GM18951 (cell line): Measurements from ENCODE around the gene KCTD14.
"Not testable (repeated sequence)": the region's sequence is repeated elsewhere in the genome, so short reads cannot be mapped to it uniquely, and the experiment has no call there.

Experiments used
- POLR2A ChIP-seq: IDR thresholded peaks from 4 replicates; pipeline ENCODE4 v1.6.1; 2011; ENCODE audit warnings: mild to moderate bottlenecking; ENCODE audit not compliant: insufficient read length, insufficient read depth; ENCODE audit errors: extremely low read depth
- in situ Hi-C: fragments of 300-500 bp; cut with MboI; formaldehyde crosslinking; loops from one replicate; pipeline ENCODE4 v1.12.0; 2022; ENCODE audit warnings: low sequenced_read_pairs, mixed read lengths, inconsistent platforms; ENCODE audit not compliant: unreplicated experiment

KCTD14 gene

DNA sequence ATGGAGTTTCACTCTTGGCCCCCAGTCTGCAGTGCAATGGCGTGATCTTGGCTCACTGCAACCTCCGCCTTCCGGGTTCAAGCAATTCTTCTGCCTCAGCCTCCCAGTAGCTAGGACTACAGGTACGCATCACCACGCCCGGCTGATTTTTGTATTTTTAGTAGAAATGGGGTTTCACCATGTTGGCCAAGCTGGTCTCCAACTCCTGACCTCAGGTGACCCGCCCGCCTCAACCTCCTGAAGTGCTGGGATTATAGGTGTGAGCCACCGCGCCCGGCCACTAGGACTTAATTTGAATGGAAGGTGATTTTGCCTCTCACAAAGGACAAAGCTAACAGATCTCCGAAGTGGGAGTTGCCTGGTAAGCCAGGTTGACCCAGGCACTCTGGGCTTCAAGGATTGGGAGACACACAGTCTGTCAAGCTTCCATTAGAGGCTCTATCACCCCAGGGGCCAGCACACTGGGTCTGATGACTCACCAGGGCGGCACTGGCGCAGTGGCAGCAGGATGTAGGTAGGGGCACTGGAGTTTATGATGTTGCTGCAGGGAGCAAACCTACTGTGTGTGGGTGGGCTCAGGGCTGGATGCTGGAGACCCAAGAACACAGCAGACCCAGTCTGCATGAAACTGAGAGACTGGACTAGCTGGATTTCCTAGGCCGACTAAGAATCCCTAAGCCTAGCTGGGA lies 17.8 kb upstream of the KCTD14 start:
- no peak for TF ChIP-seq POLR2A
- in situ Hi-C loops: no loop called here

DNA sequence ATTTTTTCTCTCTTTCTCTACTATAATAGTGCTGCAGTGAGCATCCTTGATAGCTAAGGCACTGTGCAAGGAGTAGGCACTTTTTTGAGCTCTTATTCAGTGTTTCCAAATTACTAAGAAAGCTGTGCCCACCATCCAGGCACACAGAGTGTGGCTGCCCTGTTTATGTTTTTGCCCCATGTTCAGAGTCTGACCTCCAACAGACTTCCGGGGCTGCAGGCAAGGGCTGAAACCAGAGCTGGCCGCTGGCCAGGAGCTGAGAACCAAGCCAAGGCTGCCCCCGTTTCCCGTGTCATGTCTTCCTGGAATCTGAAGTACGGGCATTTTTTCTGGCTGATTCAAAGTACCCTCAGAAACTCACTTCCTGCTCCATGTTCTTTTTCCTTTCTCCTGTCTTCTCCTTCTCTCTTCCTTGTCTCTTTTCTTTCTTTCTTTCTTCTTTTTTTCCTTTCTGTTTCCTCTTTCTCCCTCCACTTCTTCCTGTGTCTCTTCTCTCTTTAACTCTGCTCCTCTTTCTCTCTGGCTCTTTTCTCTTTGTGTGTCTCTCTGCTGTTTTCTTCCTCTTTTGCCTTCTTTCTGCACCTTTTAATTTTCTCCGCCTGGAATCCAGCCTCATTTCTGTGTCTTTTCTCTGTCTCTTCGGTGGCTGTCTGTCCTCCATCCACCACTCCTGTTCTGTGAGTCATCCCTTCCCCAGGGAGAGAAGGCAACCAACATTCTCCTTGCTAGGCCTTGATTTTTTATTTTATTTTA lies 17.0 kb upstream of the KCTD14 start:
- in situ Hi-C loops: no loop called here
- no peak for TF ChIP-seq POLR2A

DNA sequence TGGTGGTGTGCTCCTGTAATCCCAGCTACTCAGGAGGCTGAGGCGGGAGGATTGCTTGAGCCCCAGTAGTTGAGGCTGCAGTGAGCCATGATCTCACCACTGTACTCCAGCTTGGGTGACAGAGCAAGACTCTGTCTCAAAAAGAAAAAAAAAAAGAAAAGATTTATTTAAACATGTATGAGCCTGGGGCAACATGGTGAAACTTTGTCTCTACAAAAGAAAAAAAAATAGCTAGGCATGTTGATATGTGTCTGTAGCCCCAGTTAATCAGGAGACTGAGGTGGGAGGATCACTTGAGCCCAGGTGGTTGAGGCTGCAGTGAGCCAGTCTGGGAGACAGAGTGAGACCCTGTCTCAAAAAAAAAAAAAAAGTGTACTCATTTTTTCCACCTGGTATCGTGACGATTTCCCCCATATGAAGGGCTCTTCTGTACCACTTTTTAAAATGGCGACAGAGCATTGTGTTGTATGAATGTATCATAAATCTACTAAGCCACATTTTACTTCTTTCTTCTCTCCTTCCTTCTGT lies 16.4 kb upstream of the KCTD14 start:
- TF ChIP-seq POLR2A: no peak
- in situ Hi-C loops: no loop called here

DNA sequence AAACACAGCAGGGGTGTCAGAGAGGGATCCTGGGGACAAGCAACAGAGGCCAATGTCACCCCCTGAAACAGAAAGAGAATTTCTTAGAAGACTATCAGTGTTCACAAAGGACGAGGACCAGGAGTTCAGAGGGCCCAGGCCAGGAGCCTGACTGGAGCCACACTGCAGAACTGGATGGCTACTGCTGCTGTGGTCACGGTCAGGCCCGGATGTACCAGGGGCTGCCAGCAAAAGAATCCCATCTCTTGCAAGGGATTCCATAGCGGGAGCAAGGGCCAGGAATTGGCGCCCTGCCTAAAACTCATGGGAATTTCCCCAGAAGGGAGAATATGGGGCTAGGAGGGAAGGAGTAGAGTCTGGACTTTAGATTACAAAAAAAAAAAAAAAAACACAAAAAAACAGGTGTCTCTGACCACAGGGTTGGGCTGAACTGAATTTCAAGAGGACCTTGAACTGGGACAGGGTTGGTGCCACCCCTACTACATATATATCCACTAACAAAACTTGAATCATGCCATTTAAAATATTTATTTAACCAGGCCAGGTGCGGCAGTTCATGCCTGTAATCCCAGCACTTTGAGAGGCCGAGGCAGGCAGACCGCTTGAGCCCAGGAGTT lies 15.7 kb upstream of the KCTD14 start:
- in situ Hi-C loops: no loop called here
- TF ChIP-seq POLR2A: no peak

DNA sequence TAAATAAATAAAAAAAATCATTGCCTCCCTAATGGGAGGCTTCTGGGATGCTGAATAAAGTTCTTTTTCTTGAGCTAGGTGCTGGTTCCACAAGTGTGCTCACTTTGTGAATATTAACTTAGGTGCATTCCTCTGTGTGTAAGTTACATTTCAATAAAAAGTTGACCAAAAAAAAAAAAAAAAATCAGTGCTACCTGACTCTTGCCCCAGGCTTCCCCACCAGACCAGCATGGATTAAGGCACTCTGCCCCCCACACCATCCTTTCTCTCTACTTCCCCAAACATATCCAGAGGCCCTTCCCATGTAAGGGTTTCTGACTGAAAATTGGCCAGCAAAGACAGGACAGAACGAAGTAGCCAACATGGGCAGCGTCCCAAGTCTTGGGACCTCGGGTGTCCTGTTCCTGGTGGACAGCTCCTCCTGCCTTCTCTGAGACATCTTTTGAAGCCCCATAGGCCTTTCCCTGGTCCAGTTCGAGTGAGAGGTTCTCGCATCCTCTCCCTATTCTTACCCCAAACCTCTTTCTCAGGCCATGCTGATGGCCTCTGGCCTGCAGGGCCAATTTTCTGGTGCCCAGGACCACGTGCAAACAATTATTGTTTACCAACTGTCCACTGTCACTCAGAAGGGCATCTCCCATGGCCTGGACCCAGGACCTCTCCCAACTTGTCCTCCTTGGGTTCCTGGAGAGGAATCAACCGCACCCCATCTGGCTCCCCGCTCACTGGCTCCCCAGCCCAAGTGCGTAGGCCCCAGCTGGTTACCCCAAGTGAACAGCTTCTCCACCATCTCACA lies 14.9 kb upstream of the KCTD14 start:
- no peak for TF ChIP-seq POLR2A
- in situ Hi-C loops: no loop called here

DNA sequence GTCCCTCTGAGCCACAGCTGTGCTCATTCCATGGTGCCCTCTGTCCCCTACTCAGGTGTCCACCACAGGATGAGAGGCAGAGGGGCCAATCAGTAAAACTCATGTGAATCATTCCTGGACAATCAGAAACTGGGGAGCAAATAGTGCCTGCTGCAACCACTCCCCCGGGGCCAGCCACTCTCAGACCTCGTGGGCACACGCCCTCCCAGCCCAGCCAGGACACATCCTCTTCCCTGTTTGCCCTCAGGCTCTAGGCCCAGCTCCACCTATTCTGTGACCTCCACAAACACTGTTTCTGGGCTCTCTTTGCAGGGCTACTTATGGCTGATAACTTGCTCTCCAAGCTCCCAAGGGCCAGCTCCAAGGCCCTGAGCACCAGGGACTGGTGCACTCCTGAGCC lies 14.0 kb upstream of the KCTD14 start:
- TF ChIP-seq POLR2A: no peak
- in situ Hi-C loops: no loop called here

DNA sequence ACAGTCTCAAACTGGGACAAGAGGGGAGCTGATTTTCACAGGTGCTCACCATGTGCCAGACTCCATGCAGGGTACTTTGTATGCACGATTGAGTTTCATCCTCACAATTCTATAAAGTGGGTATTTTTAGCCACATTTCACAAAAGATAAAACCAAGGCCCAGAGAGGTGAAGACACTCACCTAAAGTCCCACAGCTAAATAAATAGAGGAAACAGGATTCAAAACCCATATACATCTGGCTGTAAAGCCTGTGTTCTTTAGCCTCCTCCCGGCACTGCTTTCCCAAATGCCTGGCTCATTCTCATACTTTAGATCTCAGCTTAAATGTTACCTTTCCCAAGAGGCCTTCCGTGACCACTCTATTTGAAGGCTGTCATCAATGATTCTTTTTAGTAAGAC lies 13.2 kb upstream of the KCTD14 start:
- TF ChIP-seq POLR2A: no peak
- in situ Hi-C loops: no loop called here

DNA sequence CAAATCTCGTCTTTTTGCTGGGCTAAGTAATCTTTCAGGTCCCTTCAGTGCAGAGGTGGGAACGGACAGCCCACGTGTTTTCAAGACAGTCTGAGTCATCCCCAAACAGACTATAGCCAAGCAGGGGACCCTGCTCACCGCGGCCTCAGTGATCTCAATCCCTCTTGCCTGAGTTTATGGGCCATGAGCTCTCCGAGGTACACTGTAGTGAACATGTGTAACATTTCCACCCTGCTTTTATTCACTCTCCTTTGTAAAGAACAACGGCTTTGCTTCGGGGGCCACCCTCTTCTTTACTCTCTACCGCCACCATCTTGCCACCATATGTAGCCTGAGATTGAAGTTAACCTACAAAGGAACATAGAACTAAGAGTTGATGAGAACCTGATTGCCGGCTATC lies 11.5 kb upstream of the KCTD14 start:
- no peak for TF ChIP-seq POLR2A
- in situ Hi-C loops: no loop called here

DNA sequence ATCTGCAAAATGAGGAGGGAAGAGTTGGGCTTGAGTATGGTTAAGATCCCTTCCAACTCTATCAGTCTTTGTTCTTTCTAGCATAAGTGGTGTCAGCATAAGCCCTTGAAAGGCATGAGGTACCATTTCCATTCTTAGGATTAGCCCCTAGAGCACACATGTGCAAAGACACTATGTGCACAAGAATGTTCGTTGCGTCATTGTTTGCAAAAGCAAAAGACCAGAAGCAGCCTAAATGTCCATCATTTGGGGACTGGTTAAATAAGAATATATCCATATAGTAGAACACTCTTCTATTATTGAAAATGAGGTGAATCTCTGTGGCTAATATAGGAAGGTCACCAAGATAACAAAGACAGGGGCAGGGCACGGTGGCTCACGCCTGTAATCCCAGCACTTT lies 10.0 kb upstream of the KCTD14 start:
- in situ Hi-C loops: no loop called here
- TF ChIP-seq POLR2A: no peak

DNA sequence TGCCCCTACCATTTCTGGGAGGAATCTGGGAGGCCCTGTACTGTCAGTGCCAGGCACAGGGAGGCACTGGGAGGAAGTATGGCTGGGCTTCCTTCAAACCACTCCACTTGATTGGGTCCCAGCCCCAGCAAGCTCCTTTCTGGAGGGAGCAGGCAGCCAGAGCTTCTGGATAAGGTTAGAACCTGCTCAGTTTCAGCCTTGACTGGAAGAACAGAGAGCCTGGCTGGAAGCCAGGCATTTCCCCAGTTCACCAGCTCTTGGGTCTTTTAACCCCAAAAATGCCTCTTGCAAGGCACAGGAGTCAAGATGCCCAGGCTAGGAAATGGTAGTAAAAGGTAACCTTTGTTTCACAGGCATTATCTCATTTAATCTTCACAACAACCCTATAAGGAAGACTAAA lies 9.0 kb upstream of the KCTD14 start:
- no peak for TF ChIP-seq POLR2A
- in situ Hi-C loops: no loop called here

DNA sequence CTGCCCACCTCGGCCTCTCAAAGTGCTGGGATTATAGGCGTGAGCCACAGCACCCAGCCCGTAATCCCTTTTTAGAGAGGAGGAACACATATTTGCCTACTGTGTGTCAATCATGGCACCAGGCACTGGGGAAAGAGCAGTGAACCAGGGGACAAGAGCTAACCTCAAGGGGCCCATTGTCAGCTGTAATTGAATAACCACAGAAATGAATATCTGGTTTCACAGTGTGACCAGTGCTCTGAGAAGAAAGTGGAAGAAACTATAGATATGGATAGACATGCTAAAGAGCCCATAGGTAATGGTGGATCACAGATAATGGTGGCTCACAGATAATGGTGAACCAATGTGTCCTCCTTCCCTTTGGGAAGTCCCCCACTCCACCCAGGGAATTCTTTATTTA lies 8.6 kb upstream of the KCTD14 start:
- in situ Hi-C loops: no loop called here
- no peak for TF ChIP-seq POLR2A

DNA sequence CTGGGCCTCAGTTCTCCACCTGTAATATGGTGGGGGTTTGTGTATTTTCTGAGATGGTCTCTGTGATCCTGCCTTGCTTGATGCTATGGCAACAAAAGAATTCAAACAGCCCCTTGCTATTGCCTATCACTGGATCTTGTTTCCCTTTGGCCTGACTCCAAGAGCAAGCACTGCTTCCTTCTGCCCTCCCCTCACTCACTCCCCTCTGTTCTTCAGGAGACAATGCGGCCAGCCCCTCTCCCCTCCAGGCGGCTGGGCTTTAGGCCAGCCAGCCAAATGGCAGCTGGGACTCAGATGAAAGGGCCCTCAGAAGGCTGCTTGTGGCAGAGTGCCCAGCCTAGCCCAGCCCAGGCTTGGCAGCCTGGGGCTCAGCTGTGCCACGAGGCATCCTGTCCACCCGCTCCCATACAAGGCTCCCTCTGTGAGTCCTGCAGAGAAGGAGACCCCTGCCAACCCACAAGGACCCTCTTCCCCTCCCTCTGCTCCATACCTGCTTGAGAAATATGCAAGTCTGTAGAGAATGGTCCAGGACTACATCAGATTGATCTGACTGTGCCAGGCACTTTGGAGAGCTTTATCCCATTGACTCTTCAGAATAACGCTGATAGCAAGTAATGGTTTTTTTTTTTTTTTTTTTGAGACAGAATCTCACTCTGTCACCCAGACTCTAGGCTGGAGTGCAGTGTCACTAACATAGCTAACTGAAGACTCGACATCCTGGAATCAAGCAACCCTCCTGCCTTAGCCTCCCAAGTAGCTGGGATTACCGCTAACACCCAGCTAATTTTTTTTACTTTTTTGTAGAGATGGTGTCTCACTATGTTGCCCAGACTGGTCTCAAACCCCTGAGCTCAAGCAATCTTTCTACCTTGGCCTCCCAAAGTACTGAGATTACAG lies 7.6 kb upstream of the KCTD14 start:
- in situ Hi-C loops: no loop called here
- TF ChIP-seq POLR2A: no peak

DNA sequence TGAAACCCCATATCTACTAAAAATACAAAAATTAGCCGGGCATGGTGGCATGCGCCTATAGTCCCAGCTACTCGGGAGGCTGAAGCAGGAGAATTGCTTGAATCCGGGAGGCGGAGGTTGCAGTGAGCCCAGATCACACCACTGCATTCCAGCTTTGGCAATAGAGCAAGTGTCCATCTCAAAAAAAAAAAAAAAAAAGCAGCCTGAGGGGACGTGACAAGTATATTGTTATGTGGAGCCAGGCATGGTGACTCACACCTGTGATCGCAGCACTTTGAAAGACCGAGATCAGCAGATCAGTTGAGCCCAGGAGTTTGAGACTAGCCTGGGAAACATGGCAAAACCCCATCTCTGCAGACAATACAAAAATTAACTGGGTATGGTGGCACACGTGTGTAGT lies 5.3 kb upstream of the KCTD14 start:
- in situ Hi-C loops: not testable (repeated sequence)

DNA sequence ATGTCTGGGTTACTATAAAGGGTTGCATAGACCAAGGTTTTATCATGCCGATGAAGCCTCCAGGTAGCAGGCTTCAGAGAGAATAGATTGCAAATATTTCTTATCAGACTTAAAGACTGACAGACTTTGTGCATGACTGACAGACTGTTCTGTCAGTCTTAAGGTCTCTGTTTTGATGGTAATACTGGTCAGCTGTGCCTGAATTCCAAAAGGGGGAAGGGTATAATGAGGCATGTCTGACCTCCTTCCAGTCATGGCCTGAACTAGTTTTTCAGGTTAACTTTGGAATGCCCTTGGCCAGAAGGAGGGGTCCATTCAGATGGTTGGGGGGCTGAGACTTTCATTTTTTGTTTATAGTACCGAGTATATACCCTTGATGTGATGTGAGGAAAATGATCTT lies 4.7 kb upstream of the KCTD14 start:
- no peak for TF ChIP-seq POLR2A
- in situ Hi-C loops: no loop called here
